Kidney epithelial cell (primary cell): ENCODE measurements around the gene AQP12A. TPM values are rescaled to one million over a fixed set of nuclear protein-coding genes. Genes with fewer than 3 reads are reported as not detected.

ENCODE experiments used
- DNase-seq: peaks from one replicate; pipeline ENCODE4 v3.0.0-alpha.2; 2010; ENCODE audit warnings: low read depth
- H3K27me3 ChIP-seq: 2 replicates; pipeline ENCODE4 v1.6.0; 2011; ENCODE audit warnings: low read length; ENCODE audit not compliant: control insufficient read depth, insufficient read depth
- H3K36me3 ChIP-seq: 2 replicates; pipeline ENCODE4 v1.5.1; 2011; ENCODE audit warnings: low read length; ENCODE audit not compliant: control insufficient read depth, insufficient read depth
- H3K4me3 ChIP-seq: 2 replicates; pipeline ENCODE4 v1.5.1; 2011; ENCODE audit warnings: low read depth, mild to moderate bottlenecking, control low read depth, low read length
- total RNA-seq: library from RNA; depleted of rRNA; stranded (reverse); fragments of >200 nt; gene quantifications from 2 replicates; pipeline ENCODE4 v1.2.3, GENCODE V29; 2015
- TF ChIP-seq, protein P1 (sequence below): IDR thresholded peaks from 2 replicates; pipeline ENCODE4 v1.5.1; 2011; ENCODE audit warnings: mild to moderate bottlenecking, moderate library complexity, low read length, control low read depth, inconsistent platforms; ENCODE audit not compliant: insufficient read depth, poor library complexity, severe bottlenecking

Gene AQP12A
- total RNA-seq, 1 donor from 2014 or later: not detected

DNA sequence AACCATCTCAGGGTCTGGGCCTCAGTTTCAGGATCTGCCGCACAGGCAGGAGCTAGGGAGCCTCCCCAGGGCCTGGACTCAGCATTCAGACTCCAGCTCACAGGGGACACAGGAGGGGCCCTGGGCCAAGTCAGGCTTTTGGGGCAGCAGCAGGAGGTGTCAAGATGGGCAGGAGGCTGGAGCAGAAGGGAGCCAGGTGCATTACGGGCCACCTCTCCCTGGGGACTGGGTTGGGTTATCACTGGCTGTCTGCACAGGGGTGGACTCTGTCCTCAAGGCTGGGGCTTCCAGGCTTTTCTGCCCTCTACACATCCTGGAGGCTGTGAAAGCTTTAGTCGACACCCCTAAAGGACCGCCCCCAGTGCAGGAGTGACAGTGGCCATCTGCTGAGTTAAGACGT is 20.0 kb downstream of the AQP12A start:
- H3K4me3 ChIP-seq: no peak overlapping the region
- no peak for DNase-seq
- peaks cover 23% of the 10 kb centered on the region for H3K27me3 ChIP-seq
- no peaks in the 10 kb centered on the region for H3K36me3 ChIP-seq
- TF ChIP-seq, protein P1, sequence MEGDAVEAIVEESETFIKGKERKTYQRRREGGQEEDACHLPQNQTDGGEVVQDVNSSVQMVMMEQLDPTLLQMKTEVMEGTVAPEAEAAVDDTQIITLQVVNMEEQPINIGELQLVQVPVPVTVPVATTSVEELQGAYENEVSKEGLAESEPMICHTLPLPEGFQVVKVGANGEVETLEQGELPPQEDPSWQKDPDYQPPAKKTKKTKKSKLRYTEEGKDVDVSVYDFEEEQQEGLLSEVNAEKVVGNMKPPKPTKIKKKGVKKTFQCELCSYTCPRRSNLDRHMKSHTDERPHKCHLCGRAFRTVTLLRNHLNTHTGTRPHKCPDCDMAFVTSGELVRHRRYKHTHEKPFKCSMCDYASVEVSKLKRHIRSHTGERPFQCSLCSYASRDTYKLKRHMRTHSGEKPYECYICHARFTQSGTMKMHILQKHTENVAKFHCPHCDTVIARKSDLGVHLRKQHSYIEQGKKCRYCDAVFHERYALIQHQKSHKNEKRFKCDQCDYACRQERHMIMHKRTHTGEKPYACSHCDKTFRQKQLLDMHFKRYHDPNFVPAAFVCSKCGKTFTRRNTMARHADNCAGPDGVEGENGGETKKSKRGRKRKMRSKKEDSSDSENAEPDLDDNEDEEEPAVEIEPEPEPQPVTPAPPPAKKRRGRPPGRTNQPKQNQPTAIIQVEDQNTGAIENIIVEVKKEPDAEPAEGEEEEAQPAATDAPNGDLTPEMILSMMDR: no peak

GRCh38 chr2:240712121-240712520 is 20.5 kb downstream of the AQP12A start:
- no peak for DNase-seq
- no peaks in the 10 kb centered on the region for H3K36me3 ChIP-seq
- peaks cover 20% of the 10 kb centered on the region for H3K27me3 ChIP-seq
- H3K4me3 ChIP-seq: no peak overlapping the region
- TF ChIP-seq, protein P1: no peak

GRCh38 chr2:240713071-240713927 is 21.6 kb downstream of the AQP12A start:
- H3K4me3 ChIP-seq: no peak overlapping the region
- peaks cover 10% of the 10 kb centered on the region for H3K27me3 ChIP-seq
- TF ChIP-seq, protein P1: no peak
- no peaks in the 10 kb centered on the region for H3K36me3 ChIP-seq
- no peak for DNase-seq

DNA sequence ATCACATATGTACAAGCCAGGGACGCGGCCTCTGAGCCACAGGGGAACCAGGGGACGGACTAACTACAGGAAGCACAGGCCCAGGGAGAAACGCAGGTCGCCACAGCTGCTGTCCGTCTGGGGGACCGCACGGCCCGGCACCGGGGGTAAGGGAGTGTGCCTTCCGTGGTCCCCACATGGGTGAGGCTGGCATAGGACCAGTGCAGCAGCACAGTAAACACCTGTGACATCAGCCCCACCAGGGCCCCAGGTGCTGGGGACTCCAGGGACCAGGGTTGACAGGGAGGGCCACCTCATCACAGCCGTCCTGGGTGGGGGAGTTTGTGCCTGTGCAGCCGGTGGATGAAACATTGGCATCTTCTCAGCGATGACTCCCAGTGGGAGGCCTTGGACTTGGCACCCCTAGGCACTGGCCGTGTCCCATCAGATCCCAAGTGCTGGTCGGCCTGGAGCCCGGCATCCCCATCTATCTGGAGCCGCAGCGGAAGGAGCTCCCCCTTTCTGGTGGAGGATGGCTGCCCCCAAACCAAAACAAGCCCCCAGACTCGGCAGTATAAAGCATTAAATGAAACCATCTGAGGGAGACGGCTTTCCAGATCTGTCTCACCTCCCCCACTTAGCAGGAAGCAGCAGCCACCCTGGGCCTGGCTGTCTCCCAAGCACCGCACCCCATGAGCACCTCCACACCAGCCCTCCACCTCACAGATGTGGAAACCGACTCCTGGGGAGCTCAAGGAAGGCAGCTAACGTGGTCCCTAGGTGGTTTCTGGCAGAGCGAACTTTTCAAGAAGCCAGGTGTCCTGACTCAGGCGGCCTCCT is 22.5 kb downstream of the AQP12A start:
- H3K36me3 ChIP-seq: no peaks in the 10 kb centered on the region
- no peak for DNase-seq
- TF ChIP-seq, protein P1: no peak
- H3K4me3 ChIP-seq: no peak overlapping the region
- peaks cover 7% of the 10 kb centered on the region for H3K27me3 ChIP-seq

DNA sequence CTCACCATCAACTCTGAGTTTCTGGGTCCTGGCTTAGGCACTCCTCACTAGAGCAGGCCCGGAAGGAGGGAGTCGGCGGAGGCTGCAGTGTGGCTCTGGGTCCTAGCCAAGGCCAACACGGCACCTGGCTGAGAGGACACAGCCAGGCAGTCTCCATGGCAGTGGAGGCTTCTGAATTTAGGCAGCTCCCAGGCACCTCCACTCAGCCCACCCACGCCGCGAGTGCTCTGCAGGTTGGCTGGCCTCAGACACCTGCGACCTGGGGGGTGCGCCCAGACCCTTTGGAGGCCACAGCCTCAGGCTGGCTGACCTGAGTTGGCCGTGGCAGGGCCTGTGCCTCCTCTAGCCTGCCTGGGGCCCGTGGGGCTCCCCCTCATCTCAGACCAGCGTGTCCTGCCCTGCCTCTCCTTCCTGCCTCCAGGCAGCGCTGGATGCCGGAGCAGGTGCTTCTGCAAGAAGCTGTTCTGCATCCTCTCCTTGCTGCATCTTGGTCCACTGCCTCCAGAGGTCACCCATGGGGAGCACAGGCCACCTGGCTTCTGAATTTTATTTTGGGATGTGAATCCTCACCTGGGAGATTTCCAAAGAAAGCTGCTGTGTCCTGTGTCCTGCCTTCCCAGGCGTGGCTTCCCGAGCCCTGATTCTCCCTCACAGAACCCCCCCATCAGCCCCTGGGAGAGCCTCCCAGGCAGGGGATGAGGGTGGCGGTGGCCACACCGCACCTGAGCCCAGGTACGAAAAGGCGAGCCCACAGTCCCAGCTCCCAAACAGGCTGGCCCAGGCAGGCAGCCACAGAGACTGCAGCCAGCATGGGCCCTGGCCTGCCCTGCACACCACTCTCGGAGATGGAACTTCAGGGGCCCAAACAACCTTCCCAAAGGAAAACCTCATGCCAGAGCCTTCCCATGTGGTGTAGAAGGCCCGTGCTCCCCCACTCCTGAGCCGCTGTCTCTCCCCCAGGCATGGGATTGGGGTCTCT is 23.4 kb downstream of the AQP12A start:
- Histone ChIP-seq H3K36me3 (no peaks in the 10 kb centered on the region), H3K4me3 (no peak overlapping the region), H3K27me3 (peaks cover 5% of the 10 kb centered on the region)
- DNase-seq: no peak
- TF ChIP-seq, protein P1: no peak
